Stimulated activated effector memory CD8-positive, alpha-beta T cell treated with anti-CD3 and anti-CD28 coated beads, Interleukin-12 subunit alpha, Interleukin-12 subunit beta, amount 100 ng/mL, for 72 hours (primary cell): ENCODE measurements around the gene TMEM132D.

Experiments used
- ATAC-seq: fragments of 150-1000 bp; cut with Tn5 transposase; 2 replicates; pipeline ENCODE4 v1.10.0; 2021
- DNase-seq, 2 donors: peaks; one replicate each; pipeline ENCODE4 v3.0.0; 2021 to 2022; ENCODE audit warnings: low spot score in 2 of 2
- H3K27ac Mint-ChIP-seq: one replicate; pipeline ENCODE4 v1.8.0; 2022; ENCODE audit warnings: mild to moderate bottlenecking, mixed read lengths
- H3K36me3 Mint-ChIP-seq: one replicate; pipeline ENCODE4 v1.8.0; 2022; ENCODE audit warnings: mild to moderate bottlenecking, mixed read lengths
- H3K4me1 Mint-ChIP-seq: one replicate; pipeline ENCODE4 v1.8.0; 2022; ENCODE audit warnings: mixed read lengths
- H3K4me3 Mint-ChIP-seq: one replicate; pipeline ENCODE4 v1.8.0; 2022; ENCODE audit warnings: mild to moderate bottlenecking, mixed read lengths
- H3K9me3 Mint-ChIP-seq: one replicate; pipeline ENCODE4 v1.8.0; 2022; ENCODE audit warnings: mixed read lengths

TMEM132D gene

GRCh38 chr12:129631316-129631715 is 272.5 kb downstream of the TMEM132D start:
- Mint-ChIP-seq H3K36me3 (no peaks in the 10 kb centered on the region), H3K4me3 (no peak overlapping the region), H3K27ac (no peak overlapping the region), H3K9me3 (peaks cover 3% of the 10 kb centered on the region), H3K4me1 (no peaks in the 10 kb centered on the region)
- ATAC-seq = no peak
- DNase-seq = no peak

- Mint-ChIP-seq H3K27ac (no peak overlapping the region), H3K9me3 (peaks cover 3% of the 10 kb centered on the region), H3K4me3 (no peak overlapping the region), H3K36me3 (no peaks in the 10 kb centered on the region), H3K4me1 (no peaks in the 10 kb centered on the region)
- DNase-seq = no peak
- no peak for ATAC-seq
Measured at GRCh38 chr12:129629901-129630300, 273.9 kb downstream of the TMEM132D start.

- H3K36me3 Mint-ChIP-seq = no peaks in the 10 kb centered on the region
- peaks cover 9% of the 10 kb centered on the region for H3K9me3 Mint-ChIP-seq
- H3K4me3 Mint-ChIP-seq = no peak overlapping the region
- DNase-seq (no peak), ATAC-seq (no peak)
- no peaks in the 10 kb centered on the region for H3K4me1 Mint-ChIP-seq
- H3K27ac Mint-ChIP-seq = no peak overlapping the region
Measured at GRCh38 chr12:129622566-129622965, 281.3 kb downstream of the TMEM132D start.

- H3K36me3 Mint-ChIP-seq = no peaks in the 10 kb centered on the region
- ATAC-seq = no peak
- H3K9me3 Mint-ChIP-seq = peaks cover 12% of the 10 kb centered on the region
- H3K27ac Mint-ChIP-seq = no peak overlapping the region
- H3K4me1 Mint-ChIP-seq = no peaks in the 10 kb centered on the region
- DNase-seq = no peak
- no peak overlapping the region for H3K4me3 Mint-ChIP-seq
Measured at GRCh38 chr12:129619271-129619670, 284.6 kb downstream of the TMEM132D start.

- no peaks in the 10 kb centered on the region for H3K36me3 Mint-ChIP-seq
- no peak overlapping the region for H3K27ac Mint-ChIP-seq
- H3K9me3 Mint-ChIP-seq = peaks cover 15% of the 10 kb centered on the region
- H3K4me1 Mint-ChIP-seq = no peaks in the 10 kb centered on the region
- DNase-seq = no peak
- no peak overlapping the region for H3K4me3 Mint-ChIP-seq
- no peak for ATAC-seq
Measured at GRCh38 chr12:129617849-129618248, 286.0 kb downstream of the TMEM132D start.

- Mint-ChIP-seq H3K27ac (no peak overlapping the region), H3K36me3 (no peaks in the 10 kb centered on the region), H3K9me3 (peaks cover 7% of the 10 kb centered on the region), H3K4me3 (no peak overlapping the region), H3K4me1 (no peaks in the 10 kb centered on the region)
- DNase-seq (no peak), ATAC-seq (no peak)
Measured at GRCh38 chr12:129615001-129615400, 288.8 kb downstream of the TMEM132D start.

GRCh38 chr12:129614221-129614885 is 289.5 kb downstream of the TMEM132D start:
- no peaks in the 10 kb centered on the region for H3K4me1 Mint-ChIP-seq
- H3K4me3 Mint-ChIP-seq = no peak overlapping the region
- peaks cover 7% of the 10 kb centered on the region for H3K9me3 Mint-ChIP-seq
- no peak for DNase-seq
- no peak overlapping the region for H3K27ac Mint-ChIP-seq
- no peaks in the 10 kb centered on the region for H3K36me3 Mint-ChIP-seq
- no peak for ATAC-seq

GRCh38 chr12:129613314-129613713 is 290.5 kb downstream of the TMEM132D start:
- ATAC-seq (no peak), DNase-seq (no peak)
- H3K4me3 Mint-ChIP-seq = no peak overlapping the region
- peaks cover 7% of the 10 kb centered on the region for H3K9me3 Mint-ChIP-seq
- H3K27ac Mint-ChIP-seq = no peak overlapping the region
- H3K4me1 Mint-ChIP-seq = no peaks in the 10 kb centered on the region
- H3K36me3 Mint-ChIP-seq = no peaks in the 10 kb centered on the region

GRCh38 chr12:129610601-129611120 is 293.2 kb downstream of the TMEM132D start:
- H3K27ac Mint-ChIP-seq = no peak overlapping the region
- no peaks in the 10 kb centered on the region for H3K36me3 Mint-ChIP-seq
- DNase-seq (no peak), ATAC-seq (no peak)
- no peak overlapping the region for H3K4me3 Mint-ChIP-seq
- H3K4me1 Mint-ChIP-seq = no peaks in the 10 kb centered on the region
- peaks cover 4% of the 10 kb centered on the region for H3K9me3 Mint-ChIP-seq

- DNase-seq = no peak
- Mint-ChIP-seq H3K27ac (no peak overlapping the region), H3K4me1 (no peaks in the 10 kb centered on the region), H3K9me3 (peaks cover 2% of the 10 kb centered on the region), H3K36me3 (no peaks in the 10 kb centered on the region), H3K4me3 (no peak overlapping the region)
- ATAC-seq = no peak
Measured at GRCh38 chr12:129607756-129608155, 296.1 kb downstream of the TMEM132D start.

- peaks cover 2% of the 10 kb centered on the region for H3K9me3 Mint-ChIP-seq
- no peak for ATAC-seq
- no peaks in the 10 kb centered on the region for H3K4me1 Mint-ChIP-seq
- no peak overlapping the region for H3K4me3 Mint-ChIP-seq
- H3K36me3 Mint-ChIP-seq = no peaks in the 10 kb centered on the region
- no peak for DNase-seq
- no peak overlapping the region for H3K27ac Mint-ChIP-seq
Measured at GRCh38 chr12:129607301-129607700, 296.5 kb downstream of the TMEM132D start.

GRCh38 chr12:129606239-129606638 is 297.6 kb downstream of the TMEM132D start:
- DNase-seq = no peak
- H3K9me3 Mint-ChIP-seq = peaks cover 2% of the 10 kb centered on the region
- H3K36me3 Mint-ChIP-seq = no peaks in the 10 kb centered on the region
- ATAC-seq = no peak
- H3K27ac Mint-ChIP-seq = no peak overlapping the region
- no peak overlapping the region for H3K4me3 Mint-ChIP-seq
- no peaks in the 10 kb centered on the region for H3K4me1 Mint-ChIP-seq

- no peak overlapping the region for H3K27ac Mint-ChIP-seq
- no peak overlapping the region for H3K4me3 Mint-ChIP-seq
- no peaks in the 10 kb centered on the region for H3K4me1 Mint-ChIP-seq
- DNase-seq (no peak), ATAC-seq (no peak)
- no peaks in the 10 kb centered on the region for H3K36me3 Mint-ChIP-seq
- peaks cover 2% of the 10 kb centered on the region for H3K9me3 Mint-ChIP-seq
Measured at GRCh38 chr12:129605666-129606065, 298.2 kb downstream of the TMEM132D start.

GRCh38 chr12:129604506-129604905 is 299.3 kb downstream of the TMEM132D start:
- no peak for DNase-seq
- H3K4me3 Mint-ChIP-seq = no peak overlapping the region
- H3K36me3 Mint-ChIP-seq = no peaks in the 10 kb centered on the region
- no peaks in the 10 kb centered on the region for H3K4me1 Mint-ChIP-seq
- H3K9me3 Mint-ChIP-seq = peaks cover 2% of the 10 kb centered on the region
- no peak for ATAC-seq
- no peak overlapping the region for H3K27ac Mint-ChIP-seq

GRCh38 chr12:129599406-129599805 is 304.4 kb downstream of the TMEM132D start:
- Mint-ChIP-seq H3K9me3 (peaks cover 2% of the 10 kb centered on the region), H3K36me3 (no peaks in the 10 kb centered on the region), H3K27ac (no peak overlapping the region), H3K4me1 (no peaks in the 10 kb centered on the region), H3K4me3 (no peak overlapping the region)
- ATAC-seq = no peak
- DNase-seq = no peak

GRCh38 chr12:129594098-129594497 is 309.7 kb downstream of the TMEM132D start:
- DNase-seq (no peak), ATAC-seq (no peak)
- Mint-ChIP-seq H3K36me3 (no peaks in the 10 kb centered on the region), H3K4me1 (no peaks in the 10 kb centered on the region), H3K4me3 (no peak overlapping the region), H3K9me3 (peaks cover 6% of the 10 kb centered on the region), H3K27ac (no peak overlapping the region)
